Thyroid gland (tissue), 4 donors: Measurements from ENCODE around the gene CAMTA1. TPM values are rescaled to one million over a fixed set of nuclear protein-coding genes. Genes with fewer than 3 reads are reported as not detected.
A peak's percentile ranks its signal among the peaks of the same experiment; 100 is the strongest.

Source experiments
- DNase-seq, 2 donors: peaks; one replicate each; pipeline ENCODE4 v3.0.0-alpha.2; 2019
- H3K27ac ChIP-seq, 3 donors: fragments of 200-600 bp; sonication (generic); 1 replicate in 2 of 3; 2 replicates in 1 of 3; pipeline ENCODE4 v1.5.1; 2016 to 2019; ENCODE audit warnings: mild to moderate bottlenecking in 1 of 3, moderate library complexity in 1 of 3
- H3K27me3 ChIP-seq: fragments of 200-600 bp; sonication (generic); one replicate; pipeline ENCODE4 v1.5.1; 2019
- H3K36me3 ChIP-seq, 2 donors: fragments of 200-600 bp; sonication (generic); one replicate each; pipeline ENCODE4 v1.5.1; 2016 to 2019
- H3K4me1 ChIP-seq, 2 donors: fragments of 200-600 bp; sonication (generic); one replicate each; pipeline ENCODE4 v1.5.1; 2017 to 2019
- H3K4me3 ChIP-seq, 3 donors: fragments of 200-600 bp; sonication (generic); replicated peaks in 1 of 3; 1 replicate in 2 of 3; 2 replicates in 1 of 3; pipeline ENCODE4 v1.5.1; 2016; ENCODE audit warnings: mild to moderate bottlenecking in 1 of 3
- H3K9me3 ChIP-seq: fragments of 200-600 bp; sonication (generic); one replicate; pipeline ENCODE4 v1.5.1; 2017
- CTCF ChIP-seq, 6 experiments: fragments of 200-600 bp in 3 of 6; fragments of 450-650 bp in 3 of 6; sonication (generic) in 3 of 6; IDR thresholded peaks; one replicate each; pipeline ENCODE4 v1.5.1; 2016 to 2019; ENCODE audit warnings: antibody characterized with exemption in 6 of 6, mild to moderate bottlenecking in 2 of 6, inconsistent platforms in 1 of 6, moderate library complexity in 1 of 6
- POLR2A ChIP-seq, 2 donors: fragments of 450-650 bp; IDR thresholded peaks; one replicate each; pipeline ENCODE4 v1.6.1; 2017; ENCODE audit warnings: antibody characterized with exemption in 2 of 2, mild to moderate bottlenecking in 2 of 2, moderate library complexity in 1 of 2
- WGBS, 2 donors: methylation state at CpG; one replicate each; pipeline ENCODE4 v1.1.5; 2017; 5-methylcytosine and 5-hydroxymethylcytosine counted together
- intact Hi-C: fragments of 100-400 bp; cut with DNase I; formaldehyde crosslinking; loops from one replicate; pipeline ENCODE4 v1.15.1; 2023
- total RNA-seq, 4 donors: library from RNA; depleted of rRNA; stranded (reverse); fragments of >200 nt; gene quantifications; one replicate each; pipeline ENCODE4 v1.2.3, GENCODE V29; 2016

The CAMTA1 gene
- total RNA-seq, 4 donors from 2014 or later: 63.9 to 124 (median 101) TPM

- Histone ChIP-seq H3K27me3 (no peaks in the 10 kb centered on the region), H3K36me3 (no peaks in the 10 kb centered on the region), H3K9me3 (no peaks in the 10 kb centered on the region), H3K4me1 (peaks cover 11 to 18% of the 10 kb centered on the region in 2 donors), H3K4me3 (no peak overlapping the region), H3K27ac (no peak overlapping the region)
- DNase-seq: no peak
- WGBS, 2 donors: 81% methylated on average over 2 of the region's 2 CpGs
- intact Hi-C loops: loop anchor here (5.0 kb wide), 1 partner anchor 93 kb away; no protein-coding TSS in a partner anchor
- peak in 4 of 6 experiments; percentile 43 to 68 (median 54) for TF ChIP-seq CTCF (IDR thresholded peaks at IDR 0.05)
- no peak for TF ChIP-seq POLR2A (IDR thresholded peaks at IDR 0.05)
These were observed 8.9 kb downstream of the CAMTA1 start for GRCh38 chr1:6794164-6794563.

GRCh38 chr1:6795203-6795602, 9.9 kb downstream of the CAMTA1 start:
- Histone ChIP-seq H3K27ac (peak overlapping the region; percentile 62 to 66 (median 64)), H3K36me3 (no peaks in the 10 kb centered on the region), H3K9me3 (no peaks in the 10 kb centered on the region), H3K4me1 (peaks cover 13 to 21% of the 10 kb centered on the region in 2 donors), H3K27me3 (no peaks in the 10 kb centered on the region), H3K4me3 (no peak overlapping the region)
- intact Hi-C loops: no loop called here
- 90 to 93% methylated on average over 4 of the region's 4 CpGs for WGBS, 2 donors
- no peak for DNase-seq
- TF ChIP-seq CTCF (IDR thresholded peaks at IDR 0.05) (no peak), POLR2A (IDR thresholded peaks at IDR 0.05) (no peak)

- 37 to 40% methylated on average over 2 of the region's 2 CpGs for WGBS, 2 donors
- Histone ChIP-seq H3K4me3 (no peak overlapping the region), H3K9me3 (no peaks in the 10 kb centered on the region), H3K27me3 (no peaks in the 10 kb centered on the region), H3K36me3 (no peaks in the 10 kb centered on the region), H3K27ac (peak overlapping the region; percentile 62 to 66 (median 64)), H3K4me1 (peaks cover 18 to 26% of the 10 kb centered on the region in 2 donors)
- intact Hi-C loops: no loop called here
- TF ChIP-seq POLR2A (IDR thresholded peaks at IDR 0.05) (no peak), CTCF (IDR thresholded peaks at IDR 0.05) (no peak)
- DNase-seq: no peak
These were observed 10.4 kb downstream of the CAMTA1 start for GRCh38 chr1:6795661-6796060.

GRCh38 chr1:6796095-6796494, 10.8 kb downstream of the CAMTA1 start:
- Histone ChIP-seq H3K4me3 (no peak overlapping the region), H3K27ac (peak overlapping the region; percentile 62 to 66 (median 64)), H3K36me3 (no peaks in the 10 kb centered on the region), H3K27me3 (no peaks in the 10 kb centered on the region), H3K4me1 (peaks cover 22 to 30% of the 10 kb centered on the region in 2 donors), H3K9me3 (no peaks in the 10 kb centered on the region)
- intact Hi-C loops: no loop called here
- WGBS, 2 donors: 51 to 54% methylated on average over 9 of the region's 9 CpGs
- peak; percentile 64 to 78 for DNase-seq
- TF ChIP-seq CTCF (IDR thresholded peaks at IDR 0.05): no peak
- no peak for TF ChIP-seq POLR2A (IDR thresholded peaks at IDR 0.05)

- DNase-seq: no peak
- intact Hi-C loops: no loop called here
- Histone ChIP-seq H3K27me3 (no peaks in the 10 kb centered on the region), H3K27ac (no peak overlapping the region), H3K4me1 (peaks cover 33 to 45% of the 10 kb centered on the region in 2 donors), H3K9me3 (no peaks in the 10 kb centered on the region), H3K4me3 (no peak overlapping the region), H3K36me3 (no peaks in the 10 kb centered on the region)
- no peak for TF ChIP-seq POLR2A (IDR thresholded peaks at IDR 0.05)
- TF ChIP-seq CTCF (IDR thresholded peaks at IDR 0.05): no peak
- WGBS, 2 donors: 91 to 96% methylated on average over 4 of the region's 4 CpGs
These were observed 14.2 kb downstream of the CAMTA1 start for GRCh38 chr1:6799499-6799898.
